ENCODE results near the gene FTO.
A peak's percentile ranks its signal among the peaks of the same experiment; 100 is the strongest.

The FTO gene

DNA sequence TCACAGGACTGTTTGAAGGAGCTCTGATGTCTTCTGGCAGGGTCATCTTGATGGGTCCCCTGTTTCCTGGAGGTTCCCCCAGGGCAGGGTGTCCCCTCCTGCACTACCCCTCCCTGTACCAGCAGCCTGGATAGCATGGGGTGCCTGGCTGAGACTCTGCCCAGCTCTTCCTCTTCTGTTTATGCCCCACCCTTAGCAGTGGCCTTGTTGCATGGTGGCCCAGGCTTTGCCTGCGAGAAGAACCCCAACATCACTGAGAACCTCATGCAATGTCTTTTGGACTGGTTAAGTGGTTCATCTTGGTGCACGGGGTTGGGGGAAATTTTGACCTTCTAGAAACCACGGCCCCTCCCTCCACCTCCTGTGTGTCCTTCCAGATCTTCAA lies 460.8 kb downstream of the FTO start:
- Histone ChIP-seq H3K4me3 (ENCODE audit: low read length in 2 of 2) (no peak overlapping the region), H3K4me1 (ENCODE audit: control insufficient read depth in 2 of 2, insufficient read depth in 2 of 2, low read length in 2 of 2) (no peaks in the 10 kb centered on the region), H3K27ac (ENCODE audit: low read depth in 2 of 2, low read length in 2 of 2) (no peak overlapping the region), H3K36me3 (ENCODE audit: control insufficient read depth in 2 of 2, insufficient read depth in 2 of 2, low read length in 2 of 2) (no peaks in the 10 kb centered on the region), H3K9me3 (ENCODE audit: control insufficient read depth in 2 of 2, low read length in 2 of 2) (no peaks in the 10 kb centered on the region), H3K9ac (ENCODE audit: low read depth in 1 of 2, low read length in 2 of 2) (no peak overlapping the region), H3K27me3 (ENCODE audit: control insufficient read depth in 2 of 2, insufficient read depth in 2 of 2, low read length in 2 of 2) (peaks cover 0 to 7% of the 10 kb centered on the region in 2 donors)

DNA sequence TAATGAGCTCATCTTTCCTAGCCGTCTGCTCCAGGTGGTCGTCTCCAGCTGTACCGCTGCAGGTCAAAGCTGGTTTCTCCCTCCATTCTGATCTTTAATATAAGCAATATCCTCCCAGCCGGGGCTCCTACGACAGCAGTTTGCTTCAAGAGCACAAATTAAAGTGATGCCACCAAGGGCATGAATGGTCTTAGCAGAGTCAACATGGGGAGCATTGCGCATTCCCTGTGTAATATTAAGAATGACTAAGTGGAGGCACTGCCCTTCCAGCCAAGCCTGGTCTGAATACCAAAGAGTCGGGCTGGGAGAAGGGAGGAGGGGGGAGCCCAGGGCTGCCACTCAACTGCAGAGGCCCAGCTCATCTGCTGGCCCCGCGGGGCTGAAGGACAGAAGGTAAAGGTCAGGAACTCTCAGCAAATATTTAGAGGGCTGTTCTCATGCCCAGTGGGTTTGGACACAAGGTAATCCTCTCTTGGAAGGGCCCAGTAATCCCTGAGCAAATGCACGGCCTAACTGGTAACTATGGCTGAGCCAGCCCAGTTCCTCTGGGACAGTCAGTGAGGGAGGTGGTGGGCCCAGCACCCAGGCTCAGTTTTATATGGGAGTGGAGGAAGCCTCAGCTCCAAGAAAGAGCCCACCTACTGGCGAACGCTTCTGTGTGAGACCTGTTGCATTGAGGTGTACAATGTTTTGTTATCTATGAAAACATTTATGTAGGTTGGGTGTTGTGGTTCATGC lies 461.4 kb downstream of the FTO start:
- H3K9ac ChIP-seq (ENCODE audit: low read depth in 1 of 2, low read length in 2 of 2) = no peak overlapping the region
- H3K4me3 ChIP-seq (ENCODE audit: low read length in 2 of 2) = no peak overlapping the region
- H3K27me3 ChIP-seq (ENCODE audit: control insufficient read depth in 2 of 2, insufficient read depth in 2 of 2, low read length in 2 of 2) = peaks cover 0 to 7% of the 10 kb centered on the region in 2 donors
- H3K27ac ChIP-seq (ENCODE audit: low read depth in 2 of 2, low read length in 2 of 2) = no peak overlapping the region
- H3K36me3 ChIP-seq (ENCODE audit: control insufficient read depth in 2 of 2, insufficient read depth in 2 of 2, low read length in 2 of 2) = no peaks in the 10 kb centered on the region
- no peaks in the 10 kb centered on the region for H3K9me3 ChIP-seq (ENCODE audit: control insufficient read depth in 2 of 2, low read length in 2 of 2)
- no peaks in the 10 kb centered on the region for H3K4me1 ChIP-seq (ENCODE audit: control insufficient read depth in 2 of 2, insufficient read depth in 2 of 2, low read length in 2 of 2)

DNA sequence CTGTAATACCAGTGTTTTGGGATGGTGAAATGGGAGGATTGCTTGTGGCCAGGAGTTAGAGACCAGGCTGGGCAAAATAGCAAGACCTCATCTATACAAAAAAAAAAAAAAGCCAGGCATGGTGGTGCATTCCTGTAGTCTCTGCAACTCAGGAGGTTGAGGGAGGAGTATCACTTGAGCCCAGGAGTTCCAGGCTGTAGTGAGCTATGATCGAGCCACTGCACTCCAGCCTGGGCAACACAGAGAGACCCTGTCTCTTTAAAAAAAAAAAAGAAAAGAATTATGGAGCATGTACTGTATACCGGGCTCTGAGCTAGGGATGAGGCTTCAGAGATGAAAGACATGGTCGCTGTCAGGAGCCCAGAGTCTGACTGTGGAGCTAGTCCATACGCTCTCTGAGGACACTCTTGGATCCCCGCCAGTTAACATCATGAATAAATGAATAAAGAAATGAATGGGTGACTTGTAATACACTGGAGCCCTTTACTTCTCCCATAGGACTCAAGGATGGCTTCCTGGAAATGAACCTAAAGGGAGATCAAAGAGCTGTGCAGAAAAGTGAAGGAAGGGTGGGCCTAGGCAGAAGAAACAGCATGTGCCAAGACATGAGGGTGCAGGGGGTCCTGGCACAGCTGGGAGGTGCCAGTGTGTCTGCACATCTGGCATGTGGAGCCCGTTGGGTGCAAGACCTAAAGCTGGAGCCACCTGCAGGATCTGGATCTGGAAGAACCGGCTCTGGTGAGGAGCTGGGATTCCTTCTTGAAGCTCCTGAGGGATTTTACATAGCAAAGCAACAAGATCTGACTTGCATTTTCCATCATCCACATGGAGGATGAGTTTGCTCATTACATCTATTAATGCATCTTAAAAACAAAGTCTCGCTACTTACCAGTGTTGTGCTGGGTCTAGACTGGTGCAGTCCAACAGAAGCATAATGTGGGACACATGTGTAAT lies 462.2 kb downstream of the FTO start:
- Histone ChIP-seq H3K4me1 (ENCODE audit: control insufficient read depth in 2 of 2, insufficient read depth in 2 of 2, low read length in 2 of 2) (no peaks in the 10 kb centered on the region), H3K27ac (ENCODE audit: low read depth in 2 of 2, low read length in 2 of 2) (no peak overlapping the region), H3K36me3 (ENCODE audit: control insufficient read depth in 2 of 2, insufficient read depth in 2 of 2, low read length in 2 of 2) (no peaks in the 10 kb centered on the region), H3K9me3 (ENCODE audit: control insufficient read depth in 2 of 2, low read length in 2 of 2) (no peaks in the 10 kb centered on the region), H3K4me3 (ENCODE audit: low read length in 2 of 2) (no peak overlapping the region), H3K9ac (ENCODE audit: low read depth in 1 of 2, low read length in 2 of 2) (no peak overlapping the region), H3K27me3 (ENCODE audit: control insufficient read depth in 2 of 2, insufficient read depth in 2 of 2, low read length in 2 of 2) (peaks cover 4 to 13% of the 10 kb centered on the region in 2 donors)

- H3K27me3 ChIP-seq (ENCODE audit: control insufficient read depth in 2 of 2, insufficient read depth in 2 of 2, low read length in 2 of 2) = peaks cover 11 to 24% of the 10 kb centered on the region in 2 donors
- no peak overlapping the region for H3K27ac ChIP-seq (ENCODE audit: low read depth in 2 of 2, low read length in 2 of 2)
- H3K9ac ChIP-seq (ENCODE audit: low read depth in 1 of 2, low read length in 2 of 2) = no peak overlapping the region
- H3K4me3 ChIP-seq (ENCODE audit: low read length in 2 of 2) = no peak overlapping the region
- H3K4me1 ChIP-seq (ENCODE audit: control insufficient read depth in 2 of 2, insufficient read depth in 2 of 2, low read length in 2 of 2) = peaks cover 3 to 6% of the 10 kb centered on the region in 2 donors
- H3K9me3 ChIP-seq (ENCODE audit: control insufficient read depth in 2 of 2, low read length in 2 of 2) = no peaks in the 10 kb centered on the region
- H3K36me3 ChIP-seq (ENCODE audit: control insufficient read depth in 2 of 2, insufficient read depth in 2 of 2, low read length in 2 of 2) = no peaks in the 10 kb centered on the region
These were observed 465.2 kb downstream of the FTO start for GRCh38 chr16:54169112-54169511.

DNA sequence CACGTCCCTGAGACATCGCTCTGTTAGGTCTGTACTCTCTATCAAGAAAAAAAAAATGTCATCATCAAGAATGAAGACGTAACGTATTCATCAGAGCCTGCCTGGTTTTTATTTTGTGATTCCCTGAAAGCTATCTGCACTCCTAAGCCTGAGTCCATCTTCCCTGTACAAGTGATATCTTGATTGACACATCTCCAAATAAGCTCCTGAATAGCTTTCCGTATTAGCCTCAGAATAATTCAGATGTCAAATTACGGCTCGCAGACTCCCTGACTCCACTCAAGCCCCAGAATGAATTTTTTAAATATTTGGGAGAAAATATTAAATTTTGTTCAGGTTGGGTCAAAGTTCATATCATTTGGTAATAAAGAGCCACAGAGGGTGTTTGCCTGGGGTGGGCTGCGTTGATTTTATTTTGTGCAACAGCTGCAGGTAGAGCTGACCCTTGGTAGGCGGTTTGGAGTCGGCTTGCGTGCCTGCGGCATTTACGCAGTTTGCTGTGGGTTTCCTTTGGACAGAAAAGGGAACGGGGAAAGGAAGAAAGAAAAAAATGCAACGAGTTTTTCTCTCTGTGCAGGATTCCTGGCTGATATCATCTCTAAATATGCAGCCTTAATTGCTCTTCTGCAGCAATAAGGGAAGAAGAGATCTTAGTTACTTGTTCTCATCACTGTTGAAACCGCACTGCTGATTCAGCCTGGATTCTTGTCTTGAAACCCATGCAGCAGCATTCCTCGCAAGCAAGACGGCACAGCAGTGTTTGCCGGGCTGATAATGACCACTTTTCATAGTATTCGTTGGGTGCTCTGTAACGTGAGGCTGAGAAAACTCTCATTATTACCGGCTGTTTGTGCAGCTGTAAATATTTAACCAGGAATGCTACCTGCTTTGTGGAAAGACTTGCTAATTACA lies 467.9 kb downstream of the FTO start:
- peak overlapping the region in 1 of 2 donors; percentile 32 for H3K4me3 ChIP-seq (ENCODE audit: low read length in 2 of 2)
- H3K4me1 ChIP-seq (ENCODE audit: control insufficient read depth in 2 of 2, insufficient read depth in 2 of 2, low read length in 2 of 2) = peaks cover 3 to 6% of the 10 kb centered on the region in 2 donors
- no peaks in the 10 kb centered on the region for H3K9me3 ChIP-seq (ENCODE audit: control insufficient read depth in 2 of 2, low read length in 2 of 2)
- H3K27ac ChIP-seq (ENCODE audit: low read depth in 2 of 2, low read length in 2 of 2) = no peak overlapping the region
- H3K27me3 ChIP-seq (ENCODE audit: control insufficient read depth in 2 of 2, insufficient read depth in 2 of 2, low read length in 2 of 2) = peaks cover 22 to 33% of the 10 kb centered on the region in 2 donors
- no peak overlapping the region for H3K9ac ChIP-seq (ENCODE audit: low read depth in 1 of 2, low read length in 2 of 2)
- H3K36me3 ChIP-seq (ENCODE audit: control insufficient read depth in 2 of 2, insufficient read depth in 2 of 2, low read length in 2 of 2) = no peaks in the 10 kb centered on the region

DNA sequence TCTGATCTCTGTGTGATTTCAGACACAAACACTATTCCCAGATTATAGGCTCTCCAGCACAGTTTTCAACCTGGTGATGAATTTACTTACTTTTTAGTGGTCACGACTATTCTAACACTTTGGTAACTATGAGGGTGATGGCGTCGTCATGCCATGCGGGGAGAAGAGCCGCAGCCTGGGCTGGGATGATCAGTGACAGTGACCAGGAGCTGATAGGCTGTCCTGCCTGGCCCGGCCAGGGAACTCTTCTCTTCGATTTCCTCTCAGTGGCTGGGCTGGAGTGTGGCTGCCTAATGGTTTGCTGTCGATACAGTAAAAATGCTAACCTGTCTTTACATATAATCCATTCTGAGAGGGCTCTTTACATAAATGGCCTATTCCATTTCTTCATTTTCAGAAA lies 469.5 kb downstream of the FTO start:
- Histone ChIP-seq H3K9me3 (ENCODE audit: control insufficient read depth in 2 of 2, low read length in 2 of 2) (no peaks in the 10 kb centered on the region), H3K9ac (ENCODE audit: low read depth in 1 of 2, low read length in 2 of 2) (no peak overlapping the region), H3K27ac (ENCODE audit: low read depth in 2 of 2, low read length in 2 of 2) (no peak overlapping the region), H3K27me3 (ENCODE audit: control insufficient read depth in 2 of 2, insufficient read depth in 2 of 2, low read length in 2 of 2) (peaks cover 22 to 33% of the 10 kb centered on the region in 2 donors), H3K4me3 (ENCODE audit: low read length in 2 of 2) (no peak overlapping the region), H3K36me3 (ENCODE audit: control insufficient read depth in 2 of 2, insufficient read depth in 2 of 2, low read length in 2 of 2) (no peaks in the 10 kb centered on the region), H3K4me1 (ENCODE audit: control insufficient read depth in 2 of 2, insufficient read depth in 2 of 2, low read length in 2 of 2) (peaks cover 3 to 6% of the 10 kb centered on the region in 2 donors)

DNA sequence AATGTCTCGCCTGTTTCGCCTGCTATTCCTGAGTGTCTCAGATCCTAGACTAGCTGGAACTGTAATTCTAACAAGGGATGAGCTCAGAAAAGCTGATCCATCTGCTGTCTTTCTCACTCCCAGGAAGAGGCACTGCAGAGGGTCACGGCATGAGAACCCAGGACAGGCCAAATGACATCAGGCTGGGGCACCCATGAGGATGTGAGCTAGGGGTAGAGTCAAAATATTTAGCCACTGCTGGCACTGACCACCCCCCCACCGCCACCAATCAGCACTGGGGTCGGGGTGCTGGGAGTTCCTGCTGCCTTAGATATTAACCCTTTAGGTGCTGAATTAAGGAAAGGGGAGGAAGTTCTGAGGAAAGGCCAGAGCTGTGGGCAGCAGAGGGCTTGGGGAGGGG lies 470.2 kb downstream of the FTO start:
- H3K4me3 ChIP-seq (ENCODE audit: low read length in 2 of 2) = no peak overlapping the region
- H3K9ac ChIP-seq (ENCODE audit: low read depth in 1 of 2, low read length in 2 of 2) = no peak overlapping the region
- H3K9me3 ChIP-seq (ENCODE audit: control insufficient read depth in 2 of 2, low read length in 2 of 2) = no peaks in the 10 kb centered on the region
- H3K27ac ChIP-seq (ENCODE audit: low read depth in 2 of 2, low read length in 2 of 2) = no peak overlapping the region
- H3K36me3 ChIP-seq (ENCODE audit: control insufficient read depth in 2 of 2, insufficient read depth in 2 of 2, low read length in 2 of 2) = no peaks in the 10 kb centered on the region
- H3K4me1 ChIP-seq (ENCODE audit: control insufficient read depth in 2 of 2, insufficient read depth in 2 of 2, low read length in 2 of 2) = peaks cover 3 to 6% of the 10 kb centered on the region in 2 donors
- peaks cover 22 to 31% of the 10 kb centered on the region in 2 donors for H3K27me3 ChIP-seq (ENCODE audit: control insufficient read depth in 2 of 2, insufficient read depth in 2 of 2, low read length in 2 of 2)

DNA sequence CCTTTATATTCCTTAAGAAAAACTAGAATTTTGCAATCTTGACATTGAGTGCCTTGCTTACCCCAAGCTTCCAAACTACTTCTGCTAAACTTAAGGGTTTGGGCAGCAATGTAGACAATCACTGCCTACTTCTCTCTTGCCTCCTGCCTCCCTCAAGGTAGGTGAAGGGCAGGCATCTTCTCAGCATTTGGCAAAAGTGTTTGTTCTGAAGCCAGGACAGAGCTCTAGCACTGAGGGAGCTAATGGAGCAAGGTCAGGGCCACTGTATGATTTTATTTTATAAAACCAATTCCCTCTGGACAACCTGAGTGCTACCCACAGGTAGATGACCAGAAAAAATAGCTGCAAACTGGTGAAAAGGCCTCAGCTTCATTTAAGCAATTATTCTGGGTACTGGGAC lies 470.8 kb downstream of the FTO start:
- no peak overlapping the region for H3K27ac ChIP-seq (ENCODE audit: low read depth in 2 of 2, low read length in 2 of 2)
- H3K36me3 ChIP-seq (ENCODE audit: control insufficient read depth in 2 of 2, insufficient read depth in 2 of 2, low read length in 2 of 2) = no peaks in the 10 kb centered on the region
- H3K27me3 ChIP-seq (ENCODE audit: control insufficient read depth in 2 of 2, insufficient read depth in 2 of 2, low read length in 2 of 2) = peaks cover 22 to 29% of the 10 kb centered on the region in 2 donors
- H3K4me3 ChIP-seq (ENCODE audit: low read length in 2 of 2) = no peak overlapping the region
- H3K4me1 ChIP-seq (ENCODE audit: control insufficient read depth in 2 of 2, insufficient read depth in 2 of 2, low read length in 2 of 2) = peaks cover 3 to 6% of the 10 kb centered on the region in 2 donors
- no peak overlapping the region for H3K9ac ChIP-seq (ENCODE audit: low read depth in 1 of 2, low read length in 2 of 2)
- H3K9me3 ChIP-seq (ENCODE audit: control insufficient read depth in 2 of 2, low read length in 2 of 2) = no peaks in the 10 kb centered on the region

GRCh38 chr16:54175169-54175551 lies 471.2 kb downstream of the FTO start:
- H3K36me3 ChIP-seq (ENCODE audit: control insufficient read depth in 2 of 2, insufficient read depth in 2 of 2, low read length in 2 of 2) = no peaks in the 10 kb centered on the region
- H3K27me3 ChIP-seq (ENCODE audit: control insufficient read depth in 2 of 2, insufficient read depth in 2 of 2, low read length in 2 of 2) = peaks cover 22 to 29% of the 10 kb centered on the region in 2 donors
- no peak overlapping the region for H3K27ac ChIP-seq (ENCODE audit: low read depth in 2 of 2, low read length in 2 of 2)
- H3K9ac ChIP-seq (ENCODE audit: low read depth in 1 of 2, low read length in 2 of 2) = no peak overlapping the region
- H3K4me3 ChIP-seq (ENCODE audit: low read length in 2 of 2) = no peak overlapping the region
- H3K4me1 ChIP-seq (ENCODE audit: control insufficient read depth in 2 of 2, insufficient read depth in 2 of 2, low read length in 2 of 2) = peaks cover 3 to 6% of the 10 kb centered on the region in 2 donors
- H3K9me3 ChIP-seq (ENCODE audit: control insufficient read depth in 2 of 2, low read length in 2 of 2) = no peaks in the 10 kb centered on the region
